GM18867 (cell line): Measurements from ENCODE around the gene SUSD4.

Experiments
- ATAC-seq: cut with Tn5 transposase; IDR thresholded peaks from one replicate; pipeline ENCODE4 v1.9.1; 2021; ENCODE audit warnings: mild to moderate bottlenecking, moderate library complexity; ENCODE audit not compliant: unreplicated experiment

The SUSD4 gene

GRCh38 chr1:223331301-223331700 is 32.7 kb downstream of the SUSD4 start:
- ATAC-seq: no peak

- ATAC-seq: no peak
Measured at GRCh38 chr1:223330466-223330865, 33.5 kb downstream of the SUSD4 start.

- no peak for ATAC-seq
Measured at GRCh38 chr1:223329664-223330415, 34.1 kb downstream of the SUSD4 start.

- ATAC-seq: no peak
Measured at GRCh38 chr1:223329252-223329651, 34.7 kb downstream of the SUSD4 start.

- no peak for ATAC-seq
Measured at GRCh38 chr1:223328566-223328965, 35.4 kb downstream of the SUSD4 start.

- no peak for ATAC-seq
Measured at GRCh38 chr1:223326776-223327175, 37.2 kb downstream of the SUSD4 start.

- ATAC-seq: no peak
Measured at GRCh38 chr1:223323491-223324484, 40.2 kb downstream of the SUSD4 start.

GRCh38 chr1:223322868-223323267 is 41.1 kb downstream of the SUSD4 start:
- ATAC-seq: no peak

- no peak for ATAC-seq
Measured at GRCh38 chr1:223320959-223321358, 43.0 kb downstream of the SUSD4 start.

GRCh38 chr1:223319905-223320580 is 43.9 kb downstream of the SUSD4 start:
- no peak for ATAC-seq

GRCh38 chr1:223319398-223319797 is 44.6 kb downstream of the SUSD4 start:
- ATAC-seq: no peak

- no peak for ATAC-seq
Measured at GRCh38 chr1:223316082-223316481, 47.9 kb downstream of the SUSD4 start.

- ATAC-seq: no peak
Measured at GRCh38 chr1:223315665-223316064, 48.3 kb downstream of the SUSD4 start.

GRCh38 chr1:223313415-223313754 is 50.6 kb downstream of the SUSD4 start:
- no peak for ATAC-seq

- no peak for ATAC-seq
Measured at GRCh38 chr1:223312705-223313414, 51.1 kb downstream of the SUSD4 start.

- ATAC-seq: no peak
Measured at GRCh38 chr1:223312273-223312672, 51.7 kb downstream of the SUSD4 start.

GRCh38 chr1:223311826-223312225 is 52.1 kb downstream of the SUSD4 start:
- ATAC-seq: no peak

- ATAC-seq: no peak
Measured at GRCh38 chr1:223308136-223308535, 55.8 kb downstream of the SUSD4 start.

GRCh38 chr1:223307544-223307943 is 56.4 kb downstream of the SUSD4 start:
- ATAC-seq: no peak

GRCh38 chr1:223304931-223305330 is 59.0 kb downstream of the SUSD4 start:
- no peak for ATAC-seq

- no peak for ATAC-seq
Measured at GRCh38 chr1:223301371-223301770, 62.6 kb downstream of the SUSD4 start.
